ENCODE data around the gene C3orf80. TPM values are rescaled to one million over a fixed set of nuclear protein-coding genes. Genes with fewer than 3 reads are reported as not detected.
"Not testable (repeated sequence)": the region's sequence is repeated elsewhere in the genome, so short reads cannot be mapped to it uniquely, and the experiment has no call there.

Gene C3orf80
- total RNA-seq, 1 experiment from 2014 or later, result 3.0 TPM

DNA sequence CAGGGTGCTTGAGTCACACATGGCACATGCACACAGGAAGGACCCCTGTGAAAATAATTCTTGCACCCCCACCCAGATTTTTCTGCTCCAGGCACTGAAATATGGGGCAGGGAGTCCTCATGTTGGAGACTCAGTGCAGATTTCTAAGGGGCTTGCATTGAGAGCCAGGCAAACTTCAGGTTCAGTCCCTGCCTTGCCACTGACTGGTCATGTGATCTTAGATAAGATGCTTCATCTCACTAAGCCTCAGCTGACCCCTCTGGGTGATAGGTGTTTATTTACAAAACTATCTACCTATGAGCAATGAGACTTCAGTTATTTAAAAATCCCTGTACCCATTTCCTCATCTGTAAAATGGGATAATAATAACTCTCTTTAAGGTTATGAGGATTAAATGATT, 30.1 kb upstream of the C3orf80 start:
- intact Hi-C loops (cut with micrococcal nuclease; ENCODE audit: unreplicated experiment), result no loop called here
- no peak for DNase-seq
- no peaks in the 10 kb centered on the region for H3K36me3 Mint-ChIP-seq (ENCODE audit: insufficient read depth, unreplicated experiment)
- H3K9me3 Mint-ChIP-seq (ENCODE audit: low read depth, unreplicated experiment), result peaks cover 5% of the 10 kb centered on the region
- H3K4me3 Mint-ChIP-seq (ENCODE audit: low read depth, unreplicated experiment), result no peak overlapping the region
- no peaks in the 10 kb centered on the region for H3K27me3 Mint-ChIP-seq (ENCODE audit: unreplicated experiment)
- CTCF ChIA-PET, result no interaction called here
- no peak overlapping the region for H3K27ac Mint-ChIP-seq (ENCODE audit: unreplicated experiment)
- TF ChIP-seq, protein P1, sequence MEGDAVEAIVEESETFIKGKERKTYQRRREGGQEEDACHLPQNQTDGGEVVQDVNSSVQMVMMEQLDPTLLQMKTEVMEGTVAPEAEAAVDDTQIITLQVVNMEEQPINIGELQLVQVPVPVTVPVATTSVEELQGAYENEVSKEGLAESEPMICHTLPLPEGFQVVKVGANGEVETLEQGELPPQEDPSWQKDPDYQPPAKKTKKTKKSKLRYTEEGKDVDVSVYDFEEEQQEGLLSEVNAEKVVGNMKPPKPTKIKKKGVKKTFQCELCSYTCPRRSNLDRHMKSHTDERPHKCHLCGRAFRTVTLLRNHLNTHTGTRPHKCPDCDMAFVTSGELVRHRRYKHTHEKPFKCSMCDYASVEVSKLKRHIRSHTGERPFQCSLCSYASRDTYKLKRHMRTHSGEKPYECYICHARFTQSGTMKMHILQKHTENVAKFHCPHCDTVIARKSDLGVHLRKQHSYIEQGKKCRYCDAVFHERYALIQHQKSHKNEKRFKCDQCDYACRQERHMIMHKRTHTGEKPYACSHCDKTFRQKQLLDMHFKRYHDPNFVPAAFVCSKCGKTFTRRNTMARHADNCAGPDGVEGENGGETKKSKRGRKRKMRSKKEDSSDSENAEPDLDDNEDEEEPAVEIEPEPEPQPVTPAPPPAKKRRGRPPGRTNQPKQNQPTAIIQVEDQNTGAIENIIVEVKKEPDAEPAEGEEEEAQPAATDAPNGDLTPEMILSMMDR (IDR thresholded peaks at IDR 0.05; ENCODE audit: unreplicated experiment), result no peak
- BruUV-seq (replicated peaks), result no TSS peak
- H3K4me1 Mint-ChIP-seq (ENCODE audit: low read depth, unreplicated experiment), result no peaks in the 10 kb centered on the region

DNA sequence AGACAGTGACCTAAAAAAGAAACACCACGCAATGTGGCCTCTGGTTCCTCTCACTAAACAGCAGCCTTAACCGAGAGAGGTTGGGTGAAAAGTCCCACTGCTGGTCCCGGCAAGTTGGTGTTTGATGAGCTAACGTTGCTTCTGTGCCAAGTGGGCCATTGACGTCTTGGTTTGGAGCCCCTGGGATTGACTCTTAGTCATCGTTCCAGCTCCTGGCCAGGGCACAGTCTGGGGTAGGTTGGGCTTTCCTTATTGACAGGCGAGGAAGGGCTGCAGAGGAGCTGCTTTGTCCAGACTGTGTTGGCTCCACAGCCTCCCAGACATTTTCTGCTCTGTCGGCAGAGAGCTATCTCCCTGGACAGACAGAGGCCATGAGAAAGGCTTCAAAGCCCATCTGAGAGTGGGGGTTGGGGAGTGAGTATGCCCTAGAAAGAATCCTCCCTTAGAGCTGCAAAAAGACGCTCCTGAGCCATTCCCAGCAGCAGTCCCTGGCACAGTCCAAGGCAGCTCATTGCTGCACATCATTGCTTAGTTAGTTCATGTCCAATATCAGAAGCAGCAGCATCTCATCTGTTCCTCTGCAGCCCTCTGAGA, 28.6 kb upstream of the C3orf80 start:
- CTCF ChIA-PET, result no interaction called here
- TF ChIP-seq, protein P1 (IDR thresholded peaks at IDR 0.05; ENCODE audit: unreplicated experiment), result no peak
- no TSS peak for BruUV-seq (replicated peaks)
- no peak overlapping the region for H3K4me3 Mint-ChIP-seq (ENCODE audit: low read depth, unreplicated experiment)
- peaks cover 5% of the 10 kb centered on the region for H3K9me3 Mint-ChIP-seq (ENCODE audit: low read depth, unreplicated experiment)
- no peak for DNase-seq
- intact Hi-C loops (cut with micrococcal nuclease; ENCODE audit: unreplicated experiment), result no loop called here
- no peak overlapping the region for H3K27ac Mint-ChIP-seq (ENCODE audit: unreplicated experiment)
- H3K36me3 Mint-ChIP-seq (ENCODE audit: insufficient read depth, unreplicated experiment), result no peaks in the 10 kb centered on the region
- no peaks in the 10 kb centered on the region for H3K4me1 Mint-ChIP-seq (ENCODE audit: low read depth, unreplicated experiment)
- no peaks in the 10 kb centered on the region for H3K27me3 Mint-ChIP-seq (ENCODE audit: unreplicated experiment)

DNA sequence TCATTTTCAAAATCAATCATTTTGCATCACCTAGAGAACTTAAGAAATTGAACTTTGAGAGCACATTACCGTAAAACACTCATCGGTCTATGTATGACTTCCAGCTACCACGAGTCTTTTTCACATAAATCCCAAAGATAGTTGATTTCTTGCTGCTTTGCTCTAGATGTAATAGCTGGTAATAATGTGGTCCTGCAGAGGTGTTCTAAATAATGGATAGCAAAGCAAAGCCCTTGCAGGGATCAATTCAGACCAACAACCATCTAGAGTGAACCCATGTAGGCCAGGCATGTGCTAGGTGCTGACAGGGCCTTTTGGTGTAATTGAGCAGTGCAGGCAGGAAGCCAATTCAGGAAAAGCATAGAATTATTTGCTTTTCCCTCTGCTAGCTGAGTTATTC, 26.1 kb upstream of the C3orf80 start:
- H3K36me3 Mint-ChIP-seq (ENCODE audit: insufficient read depth, unreplicated experiment), result no peaks in the 10 kb centered on the region
- no peak for DNase-seq
- no peaks in the 10 kb centered on the region for H3K27me3 Mint-ChIP-seq (ENCODE audit: unreplicated experiment)

DNA sequence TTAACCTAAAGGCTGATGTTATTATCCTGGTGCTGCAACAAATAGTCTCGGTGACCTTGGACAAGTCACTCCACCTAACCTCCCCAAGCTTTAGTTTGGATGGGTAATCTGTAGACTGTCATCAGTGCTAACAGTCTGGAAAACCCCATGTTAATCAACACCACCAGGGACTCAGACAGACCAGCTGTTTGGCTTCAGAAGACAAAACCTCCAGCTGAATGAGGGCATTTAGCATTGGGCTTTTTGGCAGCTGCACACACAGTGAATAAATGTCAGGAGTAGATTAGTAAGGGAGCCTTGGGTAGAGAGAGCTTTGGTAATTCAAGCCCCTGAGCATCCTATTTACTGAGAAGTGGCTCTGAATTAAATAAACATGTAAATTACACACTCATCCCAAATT, 24.9 kb upstream of the C3orf80 start:
- no TSS peak for BruUV-seq (replicated peaks)
- Mint-ChIP-seq H3K36me3 (ENCODE audit: insufficient read depth, unreplicated experiment) (no peaks in the 10 kb centered on the region), H3K27ac (ENCODE audit: unreplicated experiment) (no peak overlapping the region), H3K9me3 (ENCODE audit: low read depth, unreplicated experiment) (peaks cover 5% of the 10 kb centered on the region), H3K4me1 (ENCODE audit: low read depth, unreplicated experiment) (no peaks in the 10 kb centered on the region), H3K4me3 (ENCODE audit: low read depth, unreplicated experiment) (no peak overlapping the region), H3K27me3 (ENCODE audit: unreplicated experiment) (no peaks in the 10 kb centered on the region)
- intact Hi-C loops (cut with micrococcal nuclease; ENCODE audit: unreplicated experiment), result no loop called here
- CTCF ChIA-PET, result no interaction called here
- TF ChIP-seq, protein P1 (IDR thresholded peaks at IDR 0.05; ENCODE audit: unreplicated experiment), result no peak
- no peak for DNase-seq

More for the DNA sequence above, 26.1 kb upstream of the C3orf80 start:
- Mint-ChIP-seq H3K9me3 (ENCODE audit: low read depth, unreplicated experiment) (peaks cover 5% of the 10 kb centered on the region), H3K4me1 (ENCODE audit: low read depth, unreplicated experiment) (no peaks in the 10 kb centered on the region), H3K4me3 (ENCODE audit: low read depth, unreplicated experiment) (no peak overlapping the region), H3K27ac (ENCODE audit: unreplicated experiment) (no peak overlapping the region)
- CTCF ChIA-PET, result interaction anchor here (0.5 to 1.1 kb wide), 2 partner anchors 17 to 135 kb away, joined by 3 read pairs; no protein-coding TSS in a partner anchor
- BruUV-seq (replicated peaks), result no TSS peak
- TF ChIP-seq, protein P1 (IDR thresholded peaks at IDR 0.05; ENCODE audit: unreplicated experiment), result no peak
- intact Hi-C loops (cut with micrococcal nuclease; ENCODE audit: unreplicated experiment), result no loop called here

DNA sequence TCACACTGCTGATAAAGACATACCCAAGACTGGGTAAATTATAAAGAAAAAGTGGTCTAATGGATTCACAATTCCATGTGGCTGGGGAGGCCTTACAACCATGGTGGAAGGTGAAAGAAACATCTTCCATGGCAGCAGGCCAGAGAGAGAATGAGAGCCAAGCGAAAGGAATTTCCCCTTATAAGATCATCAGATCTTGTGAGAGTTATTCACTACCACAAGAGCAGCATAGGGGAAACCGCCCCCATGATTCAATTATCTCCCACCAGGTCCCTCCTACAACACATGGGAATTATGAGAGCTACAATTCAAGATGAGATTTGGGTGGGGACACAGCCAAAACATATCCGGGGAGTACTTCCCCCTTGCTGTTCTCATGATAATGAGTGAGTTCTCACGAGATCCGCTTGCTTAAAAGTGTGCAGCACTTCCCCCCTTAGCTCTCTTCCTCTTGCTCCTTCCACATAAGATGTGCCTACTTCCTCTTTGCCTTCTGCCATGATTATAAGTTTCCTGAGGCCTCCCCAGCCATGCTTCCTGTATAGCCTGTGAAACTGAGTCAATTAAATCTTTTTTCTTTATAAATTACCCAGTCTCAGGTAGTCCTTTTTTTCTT, 20.7 kb upstream of the C3orf80 start:
- H3K4me1 Mint-ChIP-seq (ENCODE audit: low read depth, unreplicated experiment); H3K4me3 Mint-ChIP-seq (ENCODE audit: low read depth, unreplicated experiment); H3K9me3 Mint-ChIP-seq (ENCODE audit: low read depth, unreplicated experiment); H3K27ac Mint-ChIP-seq (ENCODE audit: unreplicated experiment); intact Hi-C loops (cut with micrococcal nuclease; ENCODE audit: unreplicated experiment); H3K27me3 Mint-ChIP-seq (ENCODE audit: unreplicated experiment); H3K36me3 Mint-ChIP-seq (ENCODE audit: insufficient read depth, unreplicated experiment); BruUV-seq (replicated peaks); DNase-seq: not testable (repeated sequence)
- CTCF ChIA-PET, result interaction anchor here (0.5 to 1.0 kb wide), 2 partner anchors 9 to 172 kb away, joined by 3 to 5 read pairs; no protein-coding TSS in a partner anchor
